Stimulated activated naive CD8-positive, alpha-beta T cell treated with anti-CD3 and anti-CD28 coated beads, Interleukin-15, Interleukin-2, amounts not matched to agents 100 U/mL and 50 U/mL, for 24 hours (primary cell): ENCODE data around the gene OR8H3.
"Not testable (repeated sequence)": the region's sequence is repeated elsewhere in the genome, so short reads cannot be mapped to it uniquely, and the experiment has no call there.

Experiments used
- ATAC-seq: fragments of 150-1000 bp; cut with Tn5 transposase; one replicate; pipeline ENCODE4 v1.10.0; 2021
- DNase-seq: peaks from one replicate; pipeline ENCODE4 v3.0.0; 2021

The OR8H3 gene, protein sequence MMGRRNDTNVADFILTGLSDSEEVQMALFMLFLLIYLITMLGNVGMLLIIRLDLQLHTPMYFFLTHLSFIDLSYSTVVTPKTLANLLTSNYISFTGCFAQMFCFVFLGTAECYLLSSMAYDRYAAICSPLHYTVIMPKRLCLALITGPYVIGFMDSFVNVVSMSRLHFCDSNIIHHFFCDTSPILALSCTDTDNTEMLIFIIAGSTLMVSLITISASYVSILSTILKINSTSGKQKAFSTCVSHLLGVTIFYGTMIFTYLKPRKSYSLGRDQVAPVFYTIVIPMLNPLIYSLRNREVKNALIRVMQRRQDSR

DNA sequence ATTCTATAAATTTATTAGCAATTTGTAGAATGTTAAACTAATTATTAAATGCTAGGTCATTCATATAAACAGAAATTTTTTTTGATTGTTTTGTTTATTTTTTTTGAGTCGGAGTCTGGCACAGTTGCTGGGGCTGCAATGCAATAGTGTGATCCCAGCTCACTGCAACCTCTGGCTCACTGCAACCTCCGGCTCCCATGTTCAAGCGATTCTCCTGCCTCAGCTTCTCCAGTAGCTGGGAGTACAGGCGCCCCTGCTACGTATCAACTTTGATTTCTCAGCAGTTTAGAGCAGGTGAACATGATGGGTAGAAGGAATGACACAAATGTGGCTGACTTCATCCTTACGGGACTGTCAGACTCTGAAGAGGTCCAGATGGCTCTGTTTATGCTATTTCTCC, at the start of gene OR8H3:
Gene OR8H3, plus strand, starts transcription at position 301 of the 400 bp plus-strand sequence. Its CDS starts 0 bp downstream, at position 301.
- DNase-seq (no peak), ATAC-seq (no peak)

DNA sequence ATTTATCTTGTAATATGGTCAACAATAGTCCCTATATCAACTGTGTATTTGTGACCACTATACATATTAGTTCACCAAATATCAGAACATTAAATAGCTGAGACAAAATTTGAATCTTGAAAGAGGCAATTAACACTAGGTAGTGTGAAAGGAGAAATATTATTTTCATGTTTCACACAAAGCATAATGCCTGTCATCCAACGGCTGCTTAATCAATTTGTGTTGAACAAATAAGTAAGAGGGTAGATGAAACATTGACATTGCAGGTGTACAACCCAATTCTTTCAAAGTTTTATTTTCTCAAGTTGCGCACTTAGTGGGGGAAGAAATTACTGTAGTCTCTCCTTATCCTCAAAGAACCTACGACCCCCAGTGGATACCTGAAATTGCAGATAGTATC, 32.5 kb upstream of the OR8H3 start:
- DNase-seq = no peak
- ATAC-seq = no peak

DNA sequence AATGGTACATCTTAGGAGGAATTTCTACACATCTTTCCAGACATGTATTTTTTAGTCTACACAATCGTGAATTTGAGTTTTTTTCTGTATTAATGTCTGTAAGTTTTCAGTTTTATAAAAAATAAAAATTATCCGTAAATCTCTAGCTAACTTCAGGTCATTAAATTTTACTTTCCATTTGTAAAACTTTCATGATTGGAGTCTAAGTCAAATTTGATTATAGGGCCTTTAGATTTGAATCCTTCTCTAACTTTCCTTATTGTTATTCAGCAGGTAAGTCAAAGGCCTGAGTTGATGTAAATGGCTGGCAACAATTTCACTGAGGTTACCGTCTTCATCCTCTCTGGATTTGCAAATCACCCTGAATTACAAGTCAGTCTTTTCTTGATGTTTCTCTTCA, 29.2 kb upstream of the OR8H3 start, which contains the start of gene OR8I2:
Gene OR8I2, plus strand, starts transcription at position 301 of the 400 bp plus-strand sequence. Its CDS starts 0 bp downstream, at position 301.
- ATAC-seq (no peak), DNase-seq (no peak)

DNA sequence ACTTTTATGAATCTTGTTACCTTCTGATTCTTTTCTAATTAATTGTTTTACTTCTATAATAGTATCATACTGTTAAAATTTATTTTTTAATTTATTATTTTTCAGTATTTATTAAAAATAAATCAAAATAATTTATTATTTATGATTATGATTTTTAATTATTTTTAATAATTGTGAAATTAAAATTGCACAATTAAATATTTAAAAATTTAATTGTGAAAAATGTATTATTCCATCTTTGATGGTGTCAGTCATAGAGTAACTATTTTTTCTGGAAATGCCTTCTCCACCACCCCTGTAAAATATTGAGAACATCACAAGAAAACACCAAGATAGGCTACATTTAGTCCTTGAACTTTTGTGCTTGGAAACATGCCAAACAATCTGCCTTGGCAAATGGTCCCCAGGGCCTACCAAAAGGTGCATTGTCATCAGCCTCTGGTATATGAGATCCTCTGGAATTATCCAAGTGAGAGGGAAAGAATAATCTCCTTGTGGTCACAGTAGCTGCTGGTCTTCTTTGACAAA, 18.9 kb upstream of the OR8H3 start, which contains the start of gene OR8H2:
Gene OR8H2, plus strand, starts transcription at position 478 of the 528 bp plus-strand sequence. CDS start 1,356 bp downstream, outside the sequence.
- ATAC-seq (no peak), DNase-seq (no peak)

DNA sequence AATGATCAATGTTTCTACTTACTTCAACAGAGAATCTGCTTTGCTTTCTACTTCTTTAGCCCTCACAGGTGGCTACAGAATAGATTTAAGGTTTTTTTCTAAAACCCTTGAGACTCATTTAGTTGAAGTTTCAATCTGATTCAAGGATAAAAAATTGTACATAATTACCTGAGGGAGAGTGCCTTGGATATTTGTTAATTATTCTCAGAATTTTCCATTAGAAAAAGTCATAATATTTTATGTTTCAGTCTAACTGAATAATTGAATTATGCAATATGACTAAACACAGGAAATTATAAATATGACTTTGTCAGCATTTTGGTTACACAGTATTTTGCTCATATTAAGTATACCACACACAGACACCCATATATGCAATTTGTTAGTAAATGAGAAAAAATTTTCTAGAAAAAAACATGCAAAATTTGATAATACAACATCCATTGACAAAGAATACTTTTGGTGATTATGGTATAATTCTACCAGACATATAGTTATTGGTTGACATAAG, 18.0 kb downstream of the OR8H3 start, which contains the start of gene OR8J3:
Gene OR8J3, minus strand, starts transcription at position 51 of the 511 bp plus-strand sequence. CDS start 2,483 bp downstream, outside the sequence.
- no peak for DNase-seq
- ATAC-seq = no peak

DNA sequence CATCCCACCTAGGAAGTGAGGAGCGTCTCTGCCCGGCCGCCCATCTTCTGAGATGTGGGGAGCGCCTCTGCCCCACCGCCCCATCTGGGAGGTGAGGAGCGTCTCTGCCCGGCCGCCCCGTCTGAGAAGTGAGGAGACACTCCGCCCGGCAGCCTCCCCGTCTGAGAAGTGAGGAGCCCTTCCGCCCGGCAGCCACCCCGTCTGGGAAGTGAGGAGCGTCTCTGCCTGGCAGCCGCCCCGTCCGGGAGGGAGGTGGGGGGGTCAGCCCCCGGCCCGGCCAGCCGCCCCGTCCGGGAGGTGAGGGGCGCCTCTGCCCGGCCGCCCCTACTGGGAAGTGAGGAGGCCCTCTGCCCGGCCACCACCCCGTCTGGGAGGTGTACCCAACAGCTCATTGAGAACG, 21.5 kb downstream of the OR8H3 start:
- ATAC-seq, DNase-seq: not testable (repeated sequence)

DNA sequence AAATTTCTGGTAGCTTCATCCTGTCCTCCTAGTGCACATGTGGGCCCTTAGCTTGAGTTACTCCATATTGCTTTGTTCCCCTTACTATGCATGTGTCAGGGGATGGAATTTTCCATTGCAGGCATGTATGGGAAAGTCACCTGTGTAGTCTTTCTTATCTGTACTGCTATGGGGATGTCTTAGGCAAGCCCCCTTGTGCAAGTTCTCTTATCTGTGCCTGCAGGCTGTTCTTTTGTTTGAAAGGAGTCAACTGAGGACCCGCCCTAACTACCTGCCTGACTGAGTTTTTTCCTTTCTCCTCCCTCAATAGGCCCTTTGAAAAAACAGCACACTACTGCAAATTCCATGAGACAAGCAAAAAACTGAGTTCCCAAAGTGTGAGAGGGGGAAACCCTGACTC, 29.2 kb downstream of the OR8H3 start:
- DNase-seq (no peak), ATAC-seq (no peak)

DNA sequence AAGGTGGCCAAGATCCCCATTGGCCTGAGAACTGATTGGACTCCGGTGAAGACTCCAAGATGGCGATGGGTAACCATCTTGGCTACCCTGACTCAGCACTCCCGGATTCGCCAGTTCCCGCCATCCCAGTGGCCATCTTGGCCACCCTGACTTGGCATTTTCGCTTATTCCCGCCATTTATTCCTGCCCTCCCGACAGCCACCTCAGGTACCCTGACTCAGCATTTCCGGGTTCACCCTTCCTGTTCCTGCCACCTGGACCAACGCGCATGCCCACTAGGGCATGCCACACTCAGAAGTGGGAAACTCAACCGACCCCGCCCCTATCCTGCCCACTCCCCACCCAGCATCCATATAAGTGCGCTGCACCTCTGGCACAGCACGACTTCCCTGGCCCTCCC, 30.2 kb downstream of the OR8H3 start:
- DNase-seq (no peak), ATAC-seq (no peak)

DNA sequence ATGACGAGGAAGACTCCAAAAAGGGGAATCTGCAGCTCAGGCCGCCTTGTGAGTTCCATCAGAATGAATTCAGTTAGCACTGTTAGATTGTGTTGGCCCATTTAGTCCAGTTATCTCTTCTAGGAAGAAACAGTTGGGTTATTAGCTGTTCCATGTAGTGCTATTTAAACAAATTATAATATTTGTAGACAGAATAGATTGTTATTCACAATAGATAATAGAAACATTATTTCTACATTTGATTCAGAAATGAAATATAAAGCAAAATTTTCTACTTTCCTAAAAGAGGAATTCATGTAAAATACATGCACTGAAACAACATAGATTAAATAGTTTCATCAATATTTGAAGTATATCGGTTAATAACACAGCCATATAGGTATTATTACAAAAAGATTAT, 38.0 kb downstream of the OR8H3 start, which contains the start of gene OR8K5:
Gene OR8K5, minus strand, starts transcription at position 101 of the 400 bp plus-strand sequence. Its CDS starts 0 bp downstream, at position 101.
- DNase-seq (no peak), ATAC-seq (no peak)

DNA sequence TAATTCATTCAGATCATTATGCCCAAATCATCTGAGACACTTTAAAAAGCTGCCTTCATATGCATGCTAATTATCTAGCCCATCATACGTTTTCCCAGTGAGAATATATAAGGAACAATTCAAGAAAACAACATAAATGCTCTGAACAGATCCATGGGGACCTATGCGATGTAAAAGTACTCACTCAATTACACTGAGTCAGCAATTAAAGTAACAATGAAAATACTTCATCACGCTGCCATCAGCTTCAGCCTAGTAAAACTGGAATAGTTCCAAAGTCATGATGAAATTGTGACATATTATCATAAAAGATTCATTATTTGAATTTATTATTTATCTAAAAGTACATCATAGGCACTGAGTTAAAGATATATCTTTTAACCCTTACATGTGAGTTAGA, 41.6 kb downstream of the OR8H3 start:
- no peak for ATAC-seq
- no peak for DNase-seq

DNA sequence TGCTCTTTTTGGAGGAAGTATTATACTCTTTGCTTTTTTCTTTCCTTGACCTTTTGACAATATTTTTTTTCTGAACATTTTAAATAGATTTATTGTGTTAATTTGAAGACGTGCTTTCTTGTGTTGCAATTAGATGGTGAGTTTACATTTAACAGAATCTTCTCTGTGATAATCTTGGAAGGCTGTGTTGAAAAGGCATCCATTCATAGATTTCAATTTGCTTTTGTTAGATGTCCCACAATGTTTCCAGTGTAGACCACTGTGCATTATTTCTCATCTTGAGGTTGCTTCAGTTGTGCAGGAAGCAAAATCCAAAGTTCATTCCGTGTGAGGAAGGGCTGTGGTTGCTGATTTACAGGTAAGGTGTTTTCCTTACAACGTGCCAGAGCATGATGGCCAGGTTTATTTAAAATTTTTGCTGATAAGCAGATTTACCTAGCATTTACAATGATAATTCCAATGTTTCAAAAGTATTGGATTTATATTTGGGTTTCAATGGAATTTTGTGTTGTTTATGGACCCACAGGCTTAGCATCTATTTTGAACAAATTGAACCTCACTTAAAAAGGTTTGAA, 50.2 kb downstream of the OR8H3 start:
- ATAC-seq (no peak), DNase-seq (no peak)
